HepG2 (cell line): ENCODE results near the gene DSC2. TPM values are rescaled to one million over a fixed set of nuclear protein-coding genes. Genes with fewer than 3 reads are reported as not detected.

Experiments
- EHMT2 ChIP-seq: fragments of 200-600 bp; sonication (generic); IDR thresholded peaks from 2 replicates; pipeline ENCODE4 v1.7.0; 2017; ENCODE audit warnings: antibody characterized with exemption, low read depth, low read length, borderline replicate concordance
- ERF ChIP-seq: IDR thresholded peaks from 2 replicates; pipeline ENCODE4 v1.6.1; 2018; ENCODE audit warnings: missing biosample characterization, missing genetic modification reagents
- PHF21A ChIP-seq: sonication (generic); formaldehyde crosslinking; IDR thresholded peaks from 2 replicates; pipeline ENCODE4 v1.5.0; 2020; ENCODE audit warnings: mild to moderate bottlenecking, missing genetic modification reagents
- PTBP1 ChIP-seq: fragments of 200-400 bp; formaldehyde crosslinking; IDR thresholded peaks from 2 replicates; pipeline ENCODE4 v1.6.1; 2018; ENCODE audit warnings: low read length, low read depth; ENCODE audit not compliant: poor library complexity, severe bottlenecking
- ZBTB44 ChIP-seq: sonication (generic); formaldehyde crosslinking; IDR thresholded peaks from 2 replicates; pipeline ENCODE4 v1.4.0; 2020; ENCODE audit warnings: missing genetic modification reagents
- ZNF142 ChIP-seq: sonication (generic); formaldehyde crosslinking; IDR thresholded peaks from 2 replicates; pipeline ENCODE4 v1.4.0; 2020; ENCODE audit warnings: missing genetic modification reagents
- ZNF235 ChIP-seq: sonication (generic); formaldehyde crosslinking; IDR thresholded peaks from 2 replicates; pipeline ENCODE4 v1.8.1; 2023; ENCODE audit warnings: mild to moderate bottlenecking, missing genetic modification reagents, borderline replicate concordance
- ZNF33A ChIP-seq: sonication (generic); formaldehyde crosslinking; IDR thresholded peaks from 2 replicates; pipeline ENCODE4 v1.5.1; 2020; ENCODE audit warnings: missing genetic modification reagents, mild to moderate bottlenecking, moderate library complexity, borderline replicate concordance
- polyA plus RNA-seq, 8 experiments: library from polyadenylated mRNA; depleted of rRNA in 3 of 8; stranded (reverse) in 7 of 8; unstranded in 1 of 8; fragments of >200 nt; fragmentation: Illumina TruSeq in 4 of 8; extraction: Trizol in 4 of 8; gene quantifications; 2 replicates each; pipeline versions ENCODE4 v1.2.1 to v1.2.3, GENCODE V29; 2011 to 2016; ENCODE audit warnings: low read depth in 4 of 8, missing spikeins in 1 of 8, mixed read lengths in 1 of 8; ENCODE audit not compliant: insufficient read depth in 1 of 8
- total RNA-seq, 5 experiments: library from RNA; depleted of rRNA; stranded (reverse); fragments of >200 nt; fragmentation: Illumina TruSeq; extraction: Trizol; gene quantifications; 2 replicates each; pipeline ENCODE4 v1.2.3, GENCODE V29; 2016; ENCODE audit warnings: low read depth in 1 of 5

Gene DSC2
- total and polyA plus RNA-seq, 2 of the 13 experiments (the other 11 are each of a cell fraction or from before 2014, with no cell fraction given) = 7.2 to 24.9 TPM

GRCh38 chr18:31042406-31043181, 59.6 kb downstream of the DSC2 start, which contains the start of gene DSC3 (continued):
- TF ChIP-seq ZNF142 (CRISPR knock-in tag) = peak; percentile 46; the same call in 1 of the 2 replicates
- TF ChIP-seq PHF21A = peak; percentile 29; the same call in 1 of the 2 replicates
- TF ChIP-seq EHMT2 = no peak
- no peak for TF ChIP-seq ZBTB44 (CRISPR knock-in tag)
- TF ChIP-seq ERF (CRISPR knock-in tag) = no peak
- no peak for TF ChIP-seq ZNF235
- TF ChIP-seq PTBP1 = no peak
- no peak for TF ChIP-seq ZNF33A (CRISPR knock-in tag)
